Skin epidermis (tissue), 12 donors: ENCODE data around the gene CTH.
"Not testable (repeated sequence)": the region's sequence is repeated elsewhere in the genome, so short reads cannot be mapped to it uniquely, and the experiment has no call there.

ENCODE experiments used
- H3K27ac ChIP-seq, 21 experiments: fragments of 200-600 bp; sonication (generic) in 11 of 21; one replicate each; pipeline ENCODE4 v1.5.0; 2020; ENCODE audit warnings: mild to moderate bottlenecking in 3 of 21, inconsistent platforms in 2 of 21, moderate library complexity in 2 of 21
- H3K4me3 ChIP-seq, 7 experiments: fragments of 200-600 bp; sonication (generic) in 2 of 7; one replicate each; pipeline ENCODE4 v1.5.0; 2020; ENCODE audit warnings: inconsistent platforms in 2 of 7, mild to moderate bottlenecking in 2 of 7, moderate library complexity in 1 of 7

CTH gene

GRCh38 chr1:70403759-70404158 lies 7.3 kb upstream of the CTH start:
- no peak overlapping the region for H3K4me3 ChIP-seq

GRCh38 chr1:70405780-70406416 lies 5.2 kb upstream of the CTH start:
- Histone ChIP-seq H3K27ac (no peak overlapping the region), H3K4me3 (no peak overlapping the region)

More at GRCh38 chr1:70403759-70404158, 7.3 kb upstream of the CTH start:
- H3K27ac ChIP-seq: no peak overlapping the region

- Histone ChIP-seq H3K4me3 (no peak overlapping the region), H3K27ac (no peak overlapping the region)
Observed at GRCh38 chr1:70409136-70409535, 1.9 kb upstream of the CTH start.

- Histone ChIP-seq H3K4me3 (peak overlapping the region; percentile 53 to 70 (median 58)), H3K27ac (peak overlapping the region in 19 of 21 experiments; percentile 3 to 88 (median 76))
Observed at GRCh38 chr1:70411360-70411844, 334 bp downstream of the CTH start.

- no peak overlapping the region for H3K27ac ChIP-seq
- no peak overlapping the region for H3K4me3 ChIP-seq
Observed at GRCh38 chr1:70415882-70416281, 4.8 kb downstream of the CTH start.

- H3K27ac ChIP-seq, H3K4me3 ChIP-seq: not testable (repeated sequence)
Observed at GRCh38 chr1:70418973-70419734, 8.1 kb downstream of the CTH start.

- no peak overlapping the region for H3K4me3 ChIP-seq
- no peak overlapping the region for H3K27ac ChIP-seq
Observed at GRCh38 chr1:70420320-70420719, 9.3 kb downstream of the CTH start.

GRCh38 chr1:70426154-70427131 lies 15.4 kb downstream of the CTH start:
- Histone ChIP-seq H3K4me3 (no peak overlapping the region), H3K27ac (no peak overlapping the region)

GRCh38 chr1:70427976-70428375 lies 16.9 kb downstream of the CTH start:
- Histone ChIP-seq H3K4me3 (no peak overlapping the region), H3K27ac (no peak overlapping the region)

DNA sequence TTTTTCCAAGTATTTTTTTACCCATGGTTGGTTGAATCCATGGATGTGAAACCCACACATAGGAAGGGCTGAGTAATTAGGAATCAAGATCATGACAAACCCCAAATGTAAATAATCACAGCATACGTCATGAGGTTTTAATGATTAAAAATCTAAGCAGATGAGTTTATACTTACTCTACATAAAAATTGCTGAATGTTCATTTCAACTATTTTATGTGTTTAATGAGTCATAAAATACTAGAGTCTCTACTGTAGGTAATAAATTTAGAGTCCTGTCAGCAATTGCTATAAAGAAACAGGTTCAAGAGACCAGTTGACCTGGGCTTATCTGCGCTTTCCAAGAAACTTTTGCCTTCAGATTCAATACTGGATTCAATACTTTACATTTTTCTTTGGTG lies 18.2 kb downstream of the CTH start:
- no peak overlapping the region for H3K27ac ChIP-seq

DNA sequence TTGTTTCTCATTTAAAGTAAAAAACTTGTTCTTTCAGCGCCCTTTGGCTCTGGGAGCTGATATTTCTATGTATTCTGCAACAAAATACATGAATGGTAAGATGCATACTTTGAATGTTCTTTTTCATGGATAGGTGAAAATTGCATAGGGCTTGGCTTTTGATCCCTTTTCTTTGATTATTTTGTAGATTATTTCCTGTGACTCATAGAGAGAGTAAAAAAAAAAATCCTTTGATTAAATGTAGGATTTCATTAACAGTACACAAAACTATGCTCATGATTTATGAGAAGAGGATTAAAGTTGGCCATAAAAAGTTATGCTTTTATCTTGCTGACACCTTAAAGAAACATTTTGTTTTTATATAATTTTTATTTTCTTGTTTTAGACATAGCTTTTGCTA lies 18.7 kb downstream of the CTH start:
- H3K27ac ChIP-seq: no peak overlapping the region
- no peak overlapping the region for H3K4me3 ChIP-seq

More for the DNA sequence above, 18.2 kb downstream of the CTH start:
- H3K4me3 ChIP-seq: no peak overlapping the region

GRCh38 chr1:70431317-70431716 lies 20.2 kb downstream of the CTH start:
- no peak overlapping the region for H3K4me3 ChIP-seq
- H3K27ac ChIP-seq: no peak overlapping the region

DNA sequence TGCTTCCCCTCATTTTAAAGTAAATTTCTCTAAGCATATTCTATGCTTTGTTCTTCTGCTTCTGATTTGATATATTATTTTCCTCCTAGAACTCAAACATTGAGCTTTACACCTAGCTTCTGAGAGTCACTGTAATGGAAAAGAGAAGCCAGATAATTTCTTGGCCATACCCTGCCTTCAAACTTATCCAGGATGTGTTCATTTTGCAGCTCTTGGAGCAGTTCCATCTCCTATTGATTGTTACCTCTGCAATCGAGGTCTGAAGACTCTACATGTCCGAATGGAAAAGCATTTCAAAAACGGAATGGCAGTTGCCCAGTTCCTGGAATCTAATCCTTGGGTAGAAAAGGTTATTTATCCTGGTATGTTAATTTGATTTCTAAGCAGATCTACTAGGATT lies 20.8 kb downstream of the CTH start:
- Histone ChIP-seq H3K4me3 (no peak overlapping the region), H3K27ac (no peak overlapping the region)

GRCh38 chr1:70434253-70434859 lies 23.3 kb downstream of the CTH start:
- no peak overlapping the region for H3K4me3 ChIP-seq
- no peak overlapping the region for H3K27ac ChIP-seq

DNA sequence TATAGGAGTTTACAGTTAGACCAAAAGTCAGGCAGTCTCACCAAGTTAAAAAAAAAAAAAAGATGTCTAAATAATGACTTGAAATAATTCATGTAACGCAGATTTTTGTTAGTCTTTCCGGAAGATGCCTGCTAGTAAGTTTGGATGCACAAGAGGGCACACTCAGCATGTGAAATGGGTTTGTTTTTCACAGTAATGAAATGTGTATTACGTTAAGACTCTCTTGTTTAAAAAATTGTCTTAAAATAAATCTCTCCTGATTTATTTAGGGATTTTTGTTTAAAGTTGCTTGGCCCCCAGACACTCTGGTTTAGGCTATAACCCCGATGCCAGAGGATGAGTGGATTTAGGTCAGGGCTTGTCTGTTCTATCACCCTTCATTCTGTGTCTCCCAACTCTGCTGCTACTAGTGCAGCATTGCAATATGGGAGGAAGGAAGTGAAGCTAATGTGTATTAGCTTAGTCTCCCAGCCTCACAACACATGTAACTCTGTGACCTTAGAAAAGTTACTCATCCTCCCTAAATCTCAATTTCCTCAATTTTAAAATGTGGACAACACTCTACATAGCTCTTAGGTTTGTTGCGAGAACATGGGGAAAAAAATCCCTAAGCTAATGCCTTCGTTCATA lies 25.7 kb downstream of the CTH start:
- Histone ChIP-seq H3K27ac (peak overlapping the region in 1 of 21 experiments; percentile 45), H3K4me3 (no peak overlapping the region)

DNA sequence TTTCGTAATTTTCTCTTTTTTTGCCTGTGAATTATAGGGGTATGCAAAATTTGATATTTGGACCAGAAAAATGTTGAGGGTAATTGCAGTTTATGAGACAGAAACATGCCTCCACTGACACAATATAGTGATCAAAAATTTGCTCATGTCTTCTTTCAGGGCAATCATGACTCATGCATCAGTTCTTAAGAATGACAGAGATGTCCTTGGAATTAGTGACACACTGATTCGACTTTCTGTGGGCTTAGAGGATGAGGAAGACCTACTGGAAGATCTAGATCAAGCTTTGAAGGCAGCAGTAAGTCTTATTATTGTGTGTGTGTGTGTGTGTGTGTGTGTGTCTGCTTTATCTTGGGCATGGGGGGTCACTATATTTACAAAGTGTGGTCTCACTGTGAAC lies 27.5 kb downstream of the CTH start:
- no peak overlapping the region for H3K27ac ChIP-seq

DNA sequence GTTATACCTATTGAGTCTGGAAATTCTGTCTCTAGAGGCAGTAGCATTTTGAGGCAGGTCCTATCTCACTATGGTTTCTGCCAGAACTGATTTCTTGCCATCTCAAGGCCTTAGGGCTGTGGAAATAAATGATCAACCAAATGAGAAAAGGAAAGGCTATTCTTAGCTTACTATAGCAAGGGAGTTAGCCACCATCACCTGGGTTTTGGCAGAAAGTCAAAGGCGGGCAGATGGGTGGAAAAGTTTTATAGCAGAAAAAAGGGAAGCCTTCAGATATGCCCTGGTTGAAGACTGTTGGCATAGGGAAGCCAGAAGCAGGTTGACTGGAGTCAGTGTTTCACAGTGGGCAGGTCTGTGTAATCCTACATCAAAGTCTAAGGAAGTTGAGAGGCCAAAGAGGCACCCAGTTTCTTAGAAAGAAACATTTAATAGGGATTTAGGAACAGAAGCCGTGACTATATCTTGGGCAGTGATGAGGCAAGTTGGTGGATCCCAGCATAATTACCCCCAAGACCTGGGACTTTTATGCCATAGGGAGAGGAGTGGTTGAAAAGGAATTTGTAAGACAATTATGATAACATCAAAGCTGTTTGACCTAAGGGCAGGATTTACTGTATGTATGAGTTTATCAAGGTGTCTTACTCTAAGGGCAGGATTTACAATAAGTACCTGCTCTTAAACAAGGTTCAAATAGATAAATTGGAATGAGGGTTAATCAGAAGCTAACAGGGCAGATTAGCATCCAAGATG lies 29.7 kb downstream of the CTH start:
- no peak overlapping the region for H3K27ac ChIP-seq
- no peak overlapping the region for H3K4me3 ChIP-seq

More for the DNA sequence above, 27.5 kb downstream of the CTH start:
- H3K4me3 ChIP-seq: no peak overlapping the region

DNA sequence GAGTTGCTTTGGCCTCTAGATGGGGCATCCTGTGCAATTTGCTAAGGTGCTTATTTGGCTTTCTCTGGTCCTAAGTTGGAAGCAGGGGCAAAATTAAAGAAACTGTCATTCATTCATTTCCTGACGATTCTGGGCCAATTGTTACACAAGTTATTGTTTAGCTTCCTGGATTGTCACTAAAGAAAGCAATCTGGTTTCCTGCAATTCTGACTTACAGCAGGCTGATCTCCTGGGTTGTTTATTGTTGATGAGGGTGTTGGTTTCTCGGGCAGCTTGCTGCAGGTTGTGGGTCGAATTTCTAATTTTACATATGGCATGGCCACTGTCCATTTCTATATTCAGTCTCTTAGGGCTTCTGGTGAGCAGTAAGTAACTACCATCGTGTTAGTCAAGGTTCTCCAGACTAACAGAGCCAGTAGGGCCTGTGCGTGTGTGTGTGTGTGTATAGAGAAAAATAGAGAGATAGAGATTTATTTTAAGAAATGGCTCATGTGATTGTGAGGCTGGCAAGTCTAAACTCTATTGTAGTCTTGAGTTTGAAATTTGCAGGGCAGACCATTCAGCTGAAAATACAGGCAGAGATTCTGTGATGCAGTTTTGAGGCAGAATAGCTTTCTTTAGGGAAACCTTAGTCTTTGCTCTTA lies 30.4 kb downstream of the CTH start:
- Histone ChIP-seq H3K27ac (no peak overlapping the region), H3K4me3 (no peak overlapping the region)
